ENCODE measurements around the gene VEPH1. TPM values are rescaled to one million over a fixed set of nuclear protein-coding genes. Genes with fewer than 3 reads are reported as not detected.

Gene VEPH1
- total RNA-seq, 1 donor from 2014 or later = 2.2 TPM

DNA sequence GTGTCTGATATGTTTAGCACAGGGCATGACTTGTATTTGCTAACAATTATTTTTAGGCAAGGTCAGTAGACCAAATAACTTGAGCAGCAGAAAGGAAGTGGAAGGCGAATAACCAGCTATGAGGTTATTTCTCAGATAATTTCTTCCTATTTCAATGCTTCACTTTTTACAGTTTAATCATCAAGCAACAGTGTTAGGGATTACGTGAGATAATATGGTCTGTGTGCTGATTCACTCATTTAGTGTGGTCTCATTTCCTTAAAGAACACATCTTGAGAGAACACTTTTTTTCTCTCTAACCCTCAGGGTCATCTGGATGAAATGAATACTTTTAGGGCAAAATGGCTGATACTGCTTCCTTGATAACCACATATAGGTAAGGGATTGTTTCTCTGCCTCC, 217.2 kb downstream of the VEPH1 start:
- Mint-ChIP-seq H3K4me1 (ENCODE audit: low read depth) (peaks cover 69% of the 10 kb centered on the region), H3K27ac (ENCODE audit: unreplicated experiment) (no peak overlapping the region), H3K9me3 (ENCODE audit: low read depth) (no peaks in the 10 kb centered on the region), H3K4me3 (ENCODE audit: unreplicated experiment) (no peak overlapping the region), H3K27me3 (ENCODE audit: low read depth) (no peaks in the 10 kb centered on the region), H3K36me3 (ENCODE audit: low read depth) (no peaks in the 10 kb centered on the region)
- TF ChIP-seq, protein P1, sequence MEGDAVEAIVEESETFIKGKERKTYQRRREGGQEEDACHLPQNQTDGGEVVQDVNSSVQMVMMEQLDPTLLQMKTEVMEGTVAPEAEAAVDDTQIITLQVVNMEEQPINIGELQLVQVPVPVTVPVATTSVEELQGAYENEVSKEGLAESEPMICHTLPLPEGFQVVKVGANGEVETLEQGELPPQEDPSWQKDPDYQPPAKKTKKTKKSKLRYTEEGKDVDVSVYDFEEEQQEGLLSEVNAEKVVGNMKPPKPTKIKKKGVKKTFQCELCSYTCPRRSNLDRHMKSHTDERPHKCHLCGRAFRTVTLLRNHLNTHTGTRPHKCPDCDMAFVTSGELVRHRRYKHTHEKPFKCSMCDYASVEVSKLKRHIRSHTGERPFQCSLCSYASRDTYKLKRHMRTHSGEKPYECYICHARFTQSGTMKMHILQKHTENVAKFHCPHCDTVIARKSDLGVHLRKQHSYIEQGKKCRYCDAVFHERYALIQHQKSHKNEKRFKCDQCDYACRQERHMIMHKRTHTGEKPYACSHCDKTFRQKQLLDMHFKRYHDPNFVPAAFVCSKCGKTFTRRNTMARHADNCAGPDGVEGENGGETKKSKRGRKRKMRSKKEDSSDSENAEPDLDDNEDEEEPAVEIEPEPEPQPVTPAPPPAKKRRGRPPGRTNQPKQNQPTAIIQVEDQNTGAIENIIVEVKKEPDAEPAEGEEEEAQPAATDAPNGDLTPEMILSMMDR (IDR thresholded peaks at IDR 0.05) = no peak
- no peak for DNase-seq (ENCODE audit: low spot score)

DNA sequence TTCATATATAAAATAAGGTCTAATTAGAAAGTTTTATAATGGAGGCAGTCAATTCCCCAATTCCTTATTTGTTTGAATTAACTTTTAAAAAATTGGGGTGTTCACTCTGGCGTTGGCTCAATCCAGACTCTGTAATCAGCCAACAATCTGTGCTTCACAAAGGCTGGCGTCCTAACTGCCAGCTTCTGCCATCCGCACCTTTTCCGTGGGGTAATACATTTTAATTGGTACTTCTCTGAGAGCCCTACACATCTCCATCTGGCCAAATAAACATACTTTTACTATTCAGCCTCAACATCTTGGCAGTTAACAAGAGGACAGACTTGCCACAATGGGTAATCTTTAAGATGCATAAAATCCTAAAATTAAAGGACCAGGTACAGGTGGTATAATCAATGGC, 218.1 kb downstream of the VEPH1 start:
- peaks cover 69% of the 10 kb centered on the region for H3K4me1 Mint-ChIP-seq (ENCODE audit: low read depth)
- TF ChIP-seq, protein P1 (IDR thresholded peaks at IDR 0.05) = no peak
- DNase-seq (ENCODE audit: low spot score) = no peak
- no peaks in the 10 kb centered on the region for H3K9me3 Mint-ChIP-seq (ENCODE audit: low read depth)
- no peaks in the 10 kb centered on the region for H3K27me3 Mint-ChIP-seq (ENCODE audit: low read depth)
- H3K27ac Mint-ChIP-seq (ENCODE audit: unreplicated experiment) = no peak overlapping the region
- H3K36me3 Mint-ChIP-seq (ENCODE audit: low read depth) = no peaks in the 10 kb centered on the region
- no peak overlapping the region for H3K4me3 Mint-ChIP-seq (ENCODE audit: unreplicated experiment)

DNA sequence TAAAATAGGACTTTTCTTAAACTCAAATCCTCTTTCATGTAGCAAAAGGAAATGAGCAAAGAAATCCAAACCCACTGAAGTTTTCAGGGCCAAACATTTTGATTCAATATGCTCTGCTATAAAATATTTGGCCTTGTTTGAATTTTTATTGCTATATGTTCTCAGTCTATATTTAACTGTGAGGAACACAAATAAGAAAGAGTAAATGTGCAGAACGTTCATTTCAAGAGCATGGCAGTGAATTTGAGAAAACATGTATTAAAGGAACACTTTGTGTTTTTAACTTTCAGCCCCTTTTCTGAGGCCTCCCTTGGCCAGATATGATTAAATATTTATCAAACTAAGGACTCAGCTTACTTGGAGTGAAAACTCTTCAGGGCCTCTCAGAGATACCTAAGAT, 218.5 kb downstream of the VEPH1 start:
- TF ChIP-seq, protein P1 (IDR thresholded peaks at IDR 0.05) = no peak
- H3K36me3 Mint-ChIP-seq (ENCODE audit: low read depth) = no peaks in the 10 kb centered on the region
- peak overlapping the region; percentile 8 for H3K27ac Mint-ChIP-seq (ENCODE audit: unreplicated experiment)

DNA sequence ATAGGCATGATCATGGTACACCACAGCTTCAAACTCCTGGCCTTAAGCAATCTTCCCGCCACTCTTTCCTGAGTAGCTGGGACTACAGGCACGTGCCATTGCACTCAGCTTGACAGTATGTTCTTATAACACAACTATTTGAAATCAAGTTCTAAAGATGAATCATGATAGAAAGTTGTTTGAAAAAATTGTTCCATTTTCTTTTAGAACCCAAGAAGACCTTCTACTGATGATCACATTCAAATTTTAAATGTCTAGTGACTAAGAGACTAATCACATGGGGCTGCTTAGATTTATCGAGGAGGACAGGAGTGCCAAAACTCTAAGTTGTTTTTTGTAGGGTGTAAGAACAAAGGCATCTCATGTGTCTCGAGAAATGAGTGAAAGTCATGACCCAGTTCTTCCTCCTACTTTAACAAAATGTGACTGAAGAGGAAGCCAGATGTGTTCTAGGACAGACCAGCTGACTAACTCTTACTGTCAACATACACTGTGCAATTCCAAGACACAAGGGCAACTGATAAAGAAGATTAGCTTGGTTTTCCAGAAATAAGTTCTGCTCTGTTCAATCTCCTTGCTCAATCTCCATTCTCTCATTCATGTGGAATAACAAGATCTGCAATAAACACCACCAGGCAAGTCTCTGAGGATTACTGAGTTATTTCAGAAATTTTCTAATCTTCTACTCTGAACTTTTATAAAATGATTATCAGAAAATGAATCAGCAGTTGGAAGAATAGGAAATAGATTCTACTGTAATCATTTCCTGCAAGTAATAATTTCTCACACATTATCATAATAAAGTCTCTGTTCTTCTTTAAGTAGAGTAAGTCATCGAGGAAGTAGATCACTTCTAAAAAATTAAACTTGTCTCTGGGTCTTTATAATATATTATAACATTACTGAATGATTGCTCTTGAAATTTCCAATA, 220.7 kb downstream of the VEPH1 start:
- Mint-ChIP-seq H3K4me3 (ENCODE audit: unreplicated experiment) (no peak overlapping the region), H3K4me1 (ENCODE audit: low read depth) (peaks cover 53% of the 10 kb centered on the region), H3K36me3 (ENCODE audit: low read depth) (no peaks in the 10 kb centered on the region), H3K9me3 (ENCODE audit: low read depth) (no peaks in the 10 kb centered on the region), H3K27ac (ENCODE audit: unreplicated experiment) (peak overlapping the region; percentile 93), H3K27me3 (ENCODE audit: low read depth) (no peaks in the 10 kb centered on the region)
- no peak for DNase-seq (ENCODE audit: low spot score)
- TF ChIP-seq, protein P1 (IDR thresholded peaks at IDR 0.05) = no peak

More for the DNA sequence above, 218.5 kb downstream of the VEPH1 start:
- Mint-ChIP-seq H3K4me3 (ENCODE audit: unreplicated experiment) (no peak overlapping the region), H3K9me3 (ENCODE audit: low read depth) (no peaks in the 10 kb centered on the region), H3K4me1 (ENCODE audit: low read depth) (peaks cover 65% of the 10 kb centered on the region), H3K27me3 (ENCODE audit: low read depth) (no peaks in the 10 kb centered on the region)
- no peak for DNase-seq (ENCODE audit: low spot score)

DNA sequence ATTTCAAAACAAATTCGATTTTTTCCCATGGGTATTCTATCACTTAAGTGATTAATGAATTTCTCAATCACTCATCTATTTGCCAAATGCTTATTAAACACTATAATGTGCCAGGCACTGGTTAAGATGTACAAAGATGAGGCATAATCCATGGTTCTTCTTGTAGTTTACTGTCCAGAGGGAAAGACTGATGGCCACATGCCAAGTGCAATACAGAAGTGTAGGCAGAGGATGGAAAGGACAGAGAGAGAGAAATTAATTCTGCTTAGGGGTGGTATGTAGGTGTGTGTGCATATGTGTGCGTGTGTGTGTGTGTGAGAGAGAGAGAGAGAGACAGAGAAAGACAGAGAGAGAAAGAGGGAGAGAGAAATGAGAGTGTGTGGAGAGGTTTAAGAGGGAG, 222.4 kb downstream of the VEPH1 start:
- DNase-seq (ENCODE audit: low spot score) = no peak
- TF ChIP-seq, protein P1 (IDR thresholded peaks at IDR 0.05) = no peak
- H3K27ac Mint-ChIP-seq (ENCODE audit: unreplicated experiment) = peak overlapping the region; percentile 45
- no peak overlapping the region for H3K4me3 Mint-ChIP-seq (ENCODE audit: unreplicated experiment)
- no peaks in the 10 kb centered on the region for H3K36me3 Mint-ChIP-seq (ENCODE audit: low read depth)
- peaks cover 49% of the 10 kb centered on the region for H3K4me1 Mint-ChIP-seq (ENCODE audit: low read depth)
- H3K9me3 Mint-ChIP-seq (ENCODE audit: low read depth) = no peaks in the 10 kb centered on the region
- H3K27me3 Mint-ChIP-seq (ENCODE audit: low read depth) = no peaks in the 10 kb centered on the region

Data from chondrocyte (in vitro differentiated cells).